Omental fat pad (tissue), 4 donors: ENCODE measurements around the gene MZB1. TPM values are rescaled to one million over a fixed set of nuclear protein-coding genes. Genes with fewer than 3 reads are reported as not detected.

Source experiments
- ATAC-seq: fragments of 150-250 bp; one replicate; pipeline ENCODE4 v1.9.1; 2016; ENCODE audit warnings: mild to moderate bottlenecking, moderate library complexity; ENCODE audit not compliant: low FRiP score
- DNase-seq: peaks from one replicate; pipeline ENCODE4 v3.0.0-alpha.2; 2019; ENCODE audit warnings: low spot score
- CTCF ChIP-seq, 3 donors: fragments of 450-650 bp; IDR thresholded peaks; one replicate each; pipeline ENCODE4 v1.5.1; 2016 to 2017; ENCODE audit warnings: antibody characterized with exemption in 3 of 3, mild to moderate bottlenecking in 3 of 3, moderate library complexity in 2 of 3
- total RNA-seq, 4 donors: library from RNA; depleted of rRNA; stranded (reverse); fragments of >200 nt; gene quantifications; one replicate each; pipeline ENCODE4 v1.1.0, GENCODE V29; 2016

The MZB1 gene
- total RNA-seq, 4 donors from 2014 or later, result 1.1 to 7.0 (median 2.9) TPM

- no peak for DNase-seq
- no peak for ATAC-seq
- no peak for TF ChIP-seq CTCF (IDR thresholded peaks at IDR 0.05)
Observed at GRCh38 chr5:139379626-139380449, 9.9 kb downstream of the MZB1 start.

GRCh38 chr5:139378941-139379361 lies 10.8 kb downstream of the MZB1 start:
- DNase-seq (no peak), ATAC-seq (no peak)
- no peak for TF ChIP-seq CTCF (IDR thresholded peaks at IDR 0.05)

GRCh38 chr5:139378101-139378825 lies 11.4 kb downstream of the MZB1 start:
- TF ChIP-seq CTCF (IDR thresholded peaks at IDR 0.05), result no peak
- DNase-seq, result no peak
- ATAC-seq, result no peak

GRCh38 chr5:139377226-139377625 lies 12.5 kb downstream of the MZB1 start:
- no peak for ATAC-seq
- no peak for TF ChIP-seq CTCF (IDR thresholded peaks at IDR 0.05)

GRCh38 chr5:139376364-139376763 lies 13.3 kb downstream of the MZB1 start:
- TF ChIP-seq CTCF (IDR thresholded peaks at IDR 0.05), result no peak

More at GRCh38 chr5:139377226-139377625, 12.5 kb downstream of the MZB1 start:
- DNase-seq, result no peak

GRCh38 chr5:139374909-139375308 lies 14.8 kb downstream of the MZB1 start:
- TF ChIP-seq CTCF (IDR thresholded peaks at IDR 0.05), result no peak
- ATAC-seq (no peak), DNase-seq (no peak)

More at GRCh38 chr5:139376364-139376763, 13.3 kb downstream of the MZB1 start:
- DNase-seq (no peak), ATAC-seq (no peak)
